HG02763 (cell line): ENCODE data around the gene GABRB3.
"Not testable (repeated sequence)": the region's sequence is repeated elsewhere in the genome, so short reads cannot be mapped to it uniquely, and the experiment has no call there.

Experiments
- ATAC-seq: cut with Tn5 transposase; IDR thresholded peaks from one replicate; pipeline ENCODE4 v1.9.1; 2021; ENCODE audit warnings: mild to moderate bottlenecking, moderate library complexity; ENCODE audit not compliant: unreplicated experiment

Gene GABRB3

GRCh38 chr15:26736502-26737248 lies 36.2 kb downstream of the GABRB3 start:
- no peak for ATAC-seq

- ATAC-seq: no peak
Observed at GRCh38 chr15:26731965-26732364, 40.9 kb downstream of the GABRB3 start.

- no peak for ATAC-seq
Observed at GRCh38 chr15:26729581-26729980, 43.3 kb downstream of the GABRB3 start.

GRCh38 chr15:26729030-26729429 lies 43.8 kb downstream of the GABRB3 start:
- ATAC-seq: no peak

GRCh38 chr15:26724381-26725150 lies 48.3 kb downstream of the GABRB3 start:
- ATAC-seq: no peak

GRCh38 chr15:26722621-26723160 lies 50.2 kb downstream of the GABRB3 start:
- ATAC-seq: no peak

- ATAC-seq: no peak
Observed at GRCh38 chr15:26721232-26721967, 51.5 kb downstream of the GABRB3 start.

GRCh38 chr15:26720546-26720945 lies 52.3 kb downstream of the GABRB3 start:
- no peak for ATAC-seq

- ATAC-seq: not testable (repeated sequence)
Observed at GRCh38 chr15:26719866-26720265, 53.0 kb downstream of the GABRB3 start.

GRCh38 chr15:26716069-26716468 lies 56.8 kb downstream of the GABRB3 start:
- ATAC-seq: no peak

GRCh38 chr15:26713498-26713897 lies 59.4 kb downstream of the GABRB3 start:
- no peak for ATAC-seq

- ATAC-seq: no peak
Observed at GRCh38 chr15:26712335-26712734, 60.5 kb downstream of the GABRB3 start.

GRCh38 chr15:26711445-26711844 lies 61.4 kb downstream of the GABRB3 start:
- no peak for ATAC-seq

- ATAC-seq: no peak
Observed at GRCh38 chr15:26702381-26702780, 70.5 kb downstream of the GABRB3 start.

- no peak for ATAC-seq
Observed at GRCh38 chr15:26698555-26698954, 74.3 kb downstream of the GABRB3 start.

- no peak for ATAC-seq
Observed at GRCh38 chr15:26697913-26698312, 75.0 kb downstream of the GABRB3 start.

- ATAC-seq: no peak
Observed at GRCh38 chr15:26691249-26691648, 81.6 kb downstream of the GABRB3 start.

- no peak for ATAC-seq
Observed at GRCh38 chr15:26690778-26691177, 82.1 kb downstream of the GABRB3 start.

GRCh38 chr15:26689462-26689861 lies 83.4 kb downstream of the GABRB3 start:
- no peak for ATAC-seq

- no peak for ATAC-seq
Observed at GRCh38 chr15:26686547-26687187, 86.2 kb downstream of the GABRB3 start.
